ENCODE measurements around the gene ADORA2B. TPM values are rescaled to one million over a fixed set of nuclear protein-coding genes. Genes with fewer than 3 reads are reported as not detected.

Gene ADORA2B
- polyA plus RNA-seq, 4 donors: 3.0 to 6.0 TPM; not detected in 2

GRCh38 chr17:15917438-15918027 lies 27.4 kb upstream of the ADORA2B start:
- WGBS, 3 donors: 14 to 27% (median 21%) methylated on average over 28 to 44 of the region's 44 CpGs

GRCh38 chr17:15918261-15918660 lies 26.7 kb upstream of the ADORA2B start:
- DNase-seq (no peak), FAIRE-seq (no peak)
- Histone ChIP-seq H3K4me3 (ENCODE audit: low read depth in 1 of 3, low read length in 3 of 3) (no peak overlapping the region), H3K27me3 (ENCODE audit: control insufficient read depth in 3 of 3, insufficient read depth in 3 of 3, low read length in 3 of 3) (peaks cover 0 to 30% (median 8%) of the 10 kb centered on the region in 3 donors), H3K36me3 (ENCODE audit: control insufficient read depth in 3 of 3, insufficient read depth in 2 of 3, low read depth in 1 of 3, low read length in 3 of 3) (no peaks in the 10 kb centered on the region), H3K27ac (ENCODE audit: low read depth in 1 of 3, low read length in 2 of 3) (no peak overlapping the region), H3K4me1 (ENCODE audit: control insufficient read depth in 3 of 3, insufficient read depth in 2 of 3, low read depth in 1 of 3, low read length in 2 of 3) (peaks cover 0 to 6% (median 0%) of the 10 kb centered on the region in 3 donors), H3K9me3 (ENCODE audit: control insufficient read depth in 2 of 2, insufficient read depth in 1 of 2, low read depth in 1 of 2, low read length in 1 of 2) (peaks cover 0 to 3% of the 10 kb centered on the region in 2 donors)
- 92 to 95% (median 93%) methylated on average over 11 of the region's 11 CpGs for WGBS, 3 donors

More at GRCh38 chr17:15917438-15918027, 27.4 kb upstream of the ADORA2B start:
- Histone ChIP-seq H3K4me3 (ENCODE audit: low read depth in 1 of 3, low read length in 3 of 3) (no peak overlapping the region), H3K4me1 (ENCODE audit: control insufficient read depth in 3 of 3, insufficient read depth in 2 of 3, low read depth in 1 of 3, low read length in 2 of 3) (peaks cover 0 to 6% (median 0%) of the 10 kb centered on the region in 3 donors), H3K9me3 (ENCODE audit: control insufficient read depth in 2 of 2, insufficient read depth in 1 of 2, low read depth in 1 of 2, low read length in 1 of 2) (peaks cover 0 to 3% of the 10 kb centered on the region in 2 donors), H3K27ac (ENCODE audit: low read depth in 1 of 3, low read length in 2 of 3) (no peak overlapping the region), H3K36me3 (ENCODE audit: control insufficient read depth in 3 of 3, insufficient read depth in 2 of 3, low read depth in 1 of 3, low read length in 3 of 3) (no peaks in the 10 kb centered on the region), H3K27me3 (ENCODE audit: control insufficient read depth in 3 of 3, insufficient read depth in 3 of 3, low read length in 3 of 3) (peaks cover 0 to 30% (median 10%) of the 10 kb centered on the region in 3 donors)
- peak in 1 of 2 donors; percentile 23 for DNase-seq
- no peak for FAIRE-seq

GRCh38 chr17:15918661-15919259 lies 26.2 kb upstream of the ADORA2B start:
- Histone ChIP-seq H3K9me3 (ENCODE audit: control insufficient read depth in 2 of 2, insufficient read depth in 1 of 2, low read depth in 1 of 2, low read length in 1 of 2) (peaks cover 0 to 3% of the 10 kb centered on the region in 2 donors), H3K36me3 (ENCODE audit: control insufficient read depth in 3 of 3, insufficient read depth in 2 of 3, low read depth in 1 of 3, low read length in 3 of 3) (no peaks in the 10 kb centered on the region), H3K27ac (ENCODE audit: low read depth in 1 of 3, low read length in 2 of 3) (no peak overlapping the region), H3K27me3 (ENCODE audit: control insufficient read depth in 3 of 3, insufficient read depth in 3 of 3, low read length in 3 of 3) (peaks cover 0 to 30% (median 8%) of the 10 kb centered on the region in 3 donors), H3K4me1 (ENCODE audit: control insufficient read depth in 3 of 3, insufficient read depth in 2 of 3, low read depth in 1 of 3, low read length in 2 of 3) (peaks cover 0 to 6% (median 0%) of the 10 kb centered on the region in 3 donors), H3K4me3 (ENCODE audit: low read depth in 1 of 3, low read length in 3 of 3) (no peak overlapping the region)
- DNase-seq: no peak
- no peak for FAIRE-seq
- WGBS, 3 donors: 86 to 91% (median 89%) methylated on average over 9 of the region's 9 CpGs

- no peak overlapping the region for H3K4me3 ChIP-seq (ENCODE audit: low read depth in 1 of 3, low read length in 3 of 3)
- H3K4me1 ChIP-seq (ENCODE audit: control insufficient read depth in 3 of 3, insufficient read depth in 2 of 3, low read depth in 1 of 3, low read length in 2 of 3): peaks cover 0 to 6% (median 0%) of the 10 kb centered on the region in 3 donors
- H3K27me3 ChIP-seq (ENCODE audit: control insufficient read depth in 3 of 3, insufficient read depth in 3 of 3, low read length in 3 of 3): peaks cover 0 to 30% (median 8%) of the 10 kb centered on the region in 3 donors
- no peak for DNase-seq
- no peak for FAIRE-seq
- H3K36me3 ChIP-seq (ENCODE audit: control insufficient read depth in 3 of 3, insufficient read depth in 2 of 3, low read depth in 1 of 3, low read length in 3 of 3): no peaks in the 10 kb centered on the region
- peaks cover 0 to 3% of the 10 kb centered on the region in 2 donors for H3K9me3 ChIP-seq (ENCODE audit: control insufficient read depth in 2 of 2, insufficient read depth in 1 of 2, low read depth in 1 of 2, low read length in 1 of 2)
- H3K27ac ChIP-seq (ENCODE audit: low read depth in 1 of 3, low read length in 2 of 3): no peak overlapping the region
Observed at GRCh38 chr17:15919466-15919865, 25.5 kb upstream of the ADORA2B start.

- WGBS, 3 donors: 85 to 88% (median 87%) methylated on average over 9 of the region's 9 CpGs
- peaks cover 0 to 28% (median 8%) of the 10 kb centered on the region in 3 donors for H3K27me3 ChIP-seq (ENCODE audit: control insufficient read depth in 3 of 3, insufficient read depth in 3 of 3, low read length in 3 of 3)
- no peaks in the 10 kb centered on the region for H3K9me3 ChIP-seq (ENCODE audit: control insufficient read depth in 2 of 2, insufficient read depth in 1 of 2, low read depth in 1 of 2, low read length in 1 of 2)
- H3K4me3 ChIP-seq (ENCODE audit: low read depth in 1 of 3, low read length in 3 of 3): no peak overlapping the region
- no peak overlapping the region for H3K27ac ChIP-seq (ENCODE audit: low read depth in 1 of 3, low read length in 2 of 3)
- H3K4me1 ChIP-seq (ENCODE audit: control insufficient read depth in 3 of 3, insufficient read depth in 2 of 3, low read depth in 1 of 3, low read length in 2 of 3): peaks cover 0 to 6% (median 0%) of the 10 kb centered on the region in 3 donors
- no peaks in the 10 kb centered on the region for H3K36me3 ChIP-seq (ENCODE audit: control insufficient read depth in 3 of 3, insufficient read depth in 2 of 3, low read depth in 1 of 3, low read length in 3 of 3)
- FAIRE-seq (no peak), DNase-seq (no peak)
Observed at GRCh38 chr17:15920758-15921239, 24.1 kb upstream of the ADORA2B start.

- Histone ChIP-seq H3K4me3 (ENCODE audit: low read depth in 1 of 3, low read length in 3 of 3) (no peak overlapping the region), H3K4me1 (ENCODE audit: control insufficient read depth in 3 of 3, insufficient read depth in 2 of 3, low read depth in 1 of 3, low read length in 2 of 3) (peaks cover 0 to 6% (median 0%) of the 10 kb centered on the region in 3 donors), H3K9me3 (ENCODE audit: control insufficient read depth in 2 of 2, insufficient read depth in 1 of 2, low read depth in 1 of 2, low read length in 1 of 2) (no peaks in the 10 kb centered on the region), H3K27me3 (ENCODE audit: control insufficient read depth in 3 of 3, insufficient read depth in 3 of 3, low read length in 3 of 3) (peaks cover 0 to 22% (median 8%) of the 10 kb centered on the region in 3 donors), H3K27ac (ENCODE audit: low read depth in 1 of 3, low read length in 2 of 3) (no peak overlapping the region), H3K36me3 (ENCODE audit: control insufficient read depth in 3 of 3, insufficient read depth in 2 of 3, low read depth in 1 of 3, low read length in 3 of 3) (no peaks in the 10 kb centered on the region)
- DNase-seq: no peak
- FAIRE-seq: no peak
Observed at GRCh38 chr17:15921640-15922039, 23.3 kb upstream of the ADORA2B start.

- Histone ChIP-seq H3K27me3 (ENCODE audit: control insufficient read depth in 3 of 3, insufficient read depth in 3 of 3, low read length in 3 of 3) (peaks cover 0 to 13% (median 2%) of the 10 kb centered on the region in 3 donors), H3K4me1 (ENCODE audit: control insufficient read depth in 3 of 3, insufficient read depth in 2 of 3, low read depth in 1 of 3, low read length in 2 of 3) (no peaks in the 10 kb centered on the region), H3K4me3 (ENCODE audit: low read depth in 1 of 3, low read length in 3 of 3) (no peak overlapping the region), H3K27ac (ENCODE audit: low read depth in 1 of 3, low read length in 2 of 3) (no peak overlapping the region), H3K36me3 (ENCODE audit: control insufficient read depth in 3 of 3, insufficient read depth in 2 of 3, low read depth in 1 of 3, low read length in 3 of 3) (no peaks in the 10 kb centered on the region), H3K9me3 (ENCODE audit: control insufficient read depth in 2 of 2, insufficient read depth in 1 of 2, low read depth in 1 of 2, low read length in 1 of 2) (no peaks in the 10 kb centered on the region)
- DNase-seq: no peak
- WGBS, 3 donors: 59 to 74% (median 74%) methylated on average over 1 of the region's 1 CpG
- FAIRE-seq: no peak
Observed at GRCh38 chr17:15922586-15922985, 22.3 kb upstream of the ADORA2B start.

GRCh38 chr17:15926039-15926740 lies 18.7 kb upstream of the ADORA2B start:
- Histone ChIP-seq H3K9me3 (ENCODE audit: control insufficient read depth in 2 of 2, insufficient read depth in 1 of 2, low read depth in 1 of 2, low read length in 1 of 2) (no peaks in the 10 kb centered on the region), H3K27me3 (ENCODE audit: control insufficient read depth in 3 of 3, insufficient read depth in 3 of 3, low read length in 3 of 3) (peaks cover 2 to 4% (median 2%) of the 10 kb centered on the region in 3 donors), H3K36me3 (ENCODE audit: control insufficient read depth in 3 of 3, insufficient read depth in 2 of 3, low read depth in 1 of 3, low read length in 3 of 3) (no peaks in the 10 kb centered on the region), H3K27ac (ENCODE audit: low read depth in 1 of 3, low read length in 2 of 3) (no peak overlapping the region), H3K4me1 (ENCODE audit: control insufficient read depth in 3 of 3, insufficient read depth in 2 of 3, low read depth in 1 of 3, low read length in 2 of 3) (no peaks in the 10 kb centered on the region), H3K4me3 (ENCODE audit: low read depth in 1 of 3, low read length in 3 of 3) (no peak overlapping the region)
- WGBS, 3 donors: 62 to 70% (median 67%) methylated on average over 9 of the region's 9 CpGs
- no peak for DNase-seq
- FAIRE-seq: no peak

Measured in small intestine (tissue), 7 donors.